HL-60 (cell line): ENCODE measurements around the gene WWP2.
A peak's percentile ranks its signal among the peaks of the same experiment; 100 is the strongest.

Experiments
- DNase-seq, 2 experiments: peaks; one replicate each; pipeline ENCODE4 v3.0.0-alpha.2; 2010 to 2020; ENCODE audit warnings: low read depth in 1 of 2, low spot score in 1 of 2
- H3K27ac ChIP-seq: fragments of 250-450 bp; sonication (Bioruptor Pico); replicated peaks from 2 replicates; pipeline ENCODE4 v1.5.1; 2020; ENCODE audit warnings: mild to moderate bottlenecking, moderate library complexity
- H3K27me3 ChIP-seq: fragments of 250-450 bp; sonication (Bioruptor Pico); 2 replicates; pipeline ENCODE4 v1.5.1; 2021; ENCODE audit warnings: mild to moderate bottlenecking, moderate library complexity; ENCODE audit not compliant: insufficient read depth, poor library complexity, severe bottlenecking
- H3K4me3 ChIP-seq: replicated peaks from 2 replicates; pipeline ENCODE4 v1.5.1; 2011; ENCODE audit warnings: mild to moderate bottlenecking, control low read depth, low read length; ENCODE audit not compliant: insufficient read depth
- GABPA ChIP-seq: IDR thresholded peaks from 2 replicates; pipeline ENCODE4 v1.6.1; 2012; ENCODE audit warnings: low read depth
- POLR2AphosphoS5 ChIP-seq: IDR thresholded peaks from 2 replicates; pipeline ENCODE4 v1.6.1; 2012; ENCODE audit warnings: low read depth
- SPI1 ChIP-seq: IDR thresholded peaks from 2 replicates; pipeline ENCODE4 v1.6.1; 2012; ENCODE audit warnings: low read depth, mild to moderate bottlenecking, borderline replicate concordance
- long read RNA-seq: library from polyadenylated mRNA; unstranded; transcript quantifications from one replicate; pipeline ENCODE4 v2.0.0, GENCODE V29; 2020
- TF ChIP-seq, protein P1 (sequence below): IDR thresholded peaks from 2 replicates; pipeline ENCODE4 v1.6.1; 2012; ENCODE audit warnings: low read depth; ENCODE audit not compliant: insufficient replicate concordance
- TF ChIP-seq, protein P2 (sequence below): IDR thresholded peaks from one replicate; pipeline ENCODE4 v1.5.1; 2011; ENCODE audit warnings: low read length, control low read depth, inconsistent platforms; ENCODE audit not compliant: insufficient read depth

The WWP2 gene
- long read RNA-seq, full-length matches to known transcripts: 48 of 128 reads
- long read RNA-seq, partial matches to known transcripts: 40 of 128 reads
- long read RNA-seq, other reads (novel, unspliced or antisense): 40 of 128 reads

DNA sequence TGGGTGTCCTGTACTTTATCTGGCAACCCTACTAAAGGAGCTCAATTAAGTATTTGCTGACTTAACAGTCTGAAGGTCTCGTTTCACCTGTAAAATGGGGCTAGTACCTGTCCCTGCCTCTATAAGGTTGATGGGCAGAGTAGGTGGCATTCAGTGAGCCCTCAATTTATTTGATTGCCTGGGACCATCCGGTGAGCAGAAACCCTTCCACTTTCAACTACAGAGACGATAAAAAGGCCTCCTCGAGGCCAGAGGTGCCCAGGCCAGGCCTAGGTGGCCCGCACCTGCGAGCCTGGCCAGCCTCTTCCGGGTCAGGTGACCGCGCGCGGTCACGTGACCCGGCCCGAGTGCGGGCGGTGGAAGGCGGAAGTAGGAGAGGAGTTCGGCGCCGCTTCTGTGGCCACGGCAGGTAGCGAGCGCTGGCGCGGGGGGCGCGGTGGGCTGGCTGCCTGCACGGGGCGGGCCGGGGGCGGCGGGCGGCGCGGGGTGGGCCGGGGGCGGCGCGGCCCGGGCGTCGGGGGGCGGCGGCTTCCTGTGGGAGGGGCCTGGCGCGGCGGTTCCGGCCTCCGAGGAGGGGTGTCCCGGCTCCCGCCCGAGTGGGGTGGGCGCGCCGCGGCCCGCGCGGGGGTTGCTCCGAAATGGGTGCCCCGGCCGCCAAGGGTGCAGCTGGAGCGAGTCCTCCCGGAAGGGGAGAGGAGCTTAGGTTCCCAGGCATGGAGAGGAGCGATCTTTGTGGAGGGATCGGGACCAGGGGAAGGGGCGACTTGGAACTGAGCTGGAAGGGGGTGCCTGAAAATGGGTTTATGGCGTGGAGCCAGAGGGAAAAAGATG lies at the start of gene WWP2:
WWP2 (plus strand) TSS at position 350 of the 831 bp plus-strand sequence. CDS start 24,679 bp downstream, outside the sequence.
- Histone ChIP-seq H3K27me3 (no peaks in the 10 kb centered on the region), H3K4me3 (peak within 1 kb of the TSS; percentile 97), H3K27ac (peak within 1 kb of the TSS; percentile 84)
- TF ChIP-seq, protein P1, sequence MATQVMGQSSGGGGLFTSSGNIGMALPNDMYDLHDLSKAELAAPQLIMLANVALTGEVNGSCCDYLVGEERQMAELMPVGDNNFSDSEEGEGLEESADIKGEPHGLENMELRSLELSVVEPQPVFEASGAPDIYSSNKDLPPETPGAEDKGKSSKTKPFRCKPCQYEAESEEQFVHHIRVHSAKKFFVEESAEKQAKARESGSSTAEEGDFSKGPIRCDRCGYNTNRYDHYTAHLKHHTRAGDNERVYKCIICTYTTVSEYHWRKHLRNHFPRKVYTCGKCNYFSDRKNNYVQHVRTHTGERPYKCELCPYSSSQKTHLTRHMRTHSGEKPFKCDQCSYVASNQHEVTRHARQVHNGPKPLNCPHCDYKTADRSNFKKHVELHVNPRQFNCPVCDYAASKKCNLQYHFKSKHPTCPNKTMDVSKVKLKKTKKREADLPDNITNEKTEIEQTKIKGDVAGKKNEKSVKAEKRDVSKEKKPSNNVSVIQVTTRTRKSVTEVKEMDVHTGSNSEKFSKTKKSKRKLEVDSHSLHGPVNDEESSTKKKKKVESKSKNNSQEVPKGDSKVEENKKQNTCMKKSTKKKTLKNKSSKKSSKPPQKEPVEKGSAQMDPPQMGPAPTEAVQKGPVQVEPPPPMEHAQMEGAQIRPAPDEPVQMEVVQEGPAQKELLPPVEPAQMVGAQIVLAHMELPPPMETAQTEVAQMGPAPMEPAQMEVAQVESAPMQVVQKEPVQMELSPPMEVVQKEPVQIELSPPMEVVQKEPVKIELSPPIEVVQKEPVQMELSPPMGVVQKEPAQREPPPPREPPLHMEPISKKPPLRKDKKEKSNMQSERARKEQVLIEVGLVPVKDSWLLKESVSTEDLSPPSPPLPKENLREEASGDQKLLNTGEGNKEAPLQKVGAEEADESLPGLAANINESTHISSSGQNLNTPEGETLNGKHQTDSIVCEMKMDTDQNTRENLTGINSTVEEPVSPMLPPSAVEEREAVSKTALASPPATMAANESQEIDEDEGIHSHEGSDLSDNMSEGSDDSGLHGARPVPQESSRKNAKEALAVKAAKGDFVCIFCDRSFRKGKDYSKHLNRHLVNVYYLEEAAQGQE: no peak
- TF ChIP-seq GABPA (no peak), POLR2AphosphoS5 (peak; percentile 77), SPI1 (no peak)
- TF ChIP-seq, protein P2, sequence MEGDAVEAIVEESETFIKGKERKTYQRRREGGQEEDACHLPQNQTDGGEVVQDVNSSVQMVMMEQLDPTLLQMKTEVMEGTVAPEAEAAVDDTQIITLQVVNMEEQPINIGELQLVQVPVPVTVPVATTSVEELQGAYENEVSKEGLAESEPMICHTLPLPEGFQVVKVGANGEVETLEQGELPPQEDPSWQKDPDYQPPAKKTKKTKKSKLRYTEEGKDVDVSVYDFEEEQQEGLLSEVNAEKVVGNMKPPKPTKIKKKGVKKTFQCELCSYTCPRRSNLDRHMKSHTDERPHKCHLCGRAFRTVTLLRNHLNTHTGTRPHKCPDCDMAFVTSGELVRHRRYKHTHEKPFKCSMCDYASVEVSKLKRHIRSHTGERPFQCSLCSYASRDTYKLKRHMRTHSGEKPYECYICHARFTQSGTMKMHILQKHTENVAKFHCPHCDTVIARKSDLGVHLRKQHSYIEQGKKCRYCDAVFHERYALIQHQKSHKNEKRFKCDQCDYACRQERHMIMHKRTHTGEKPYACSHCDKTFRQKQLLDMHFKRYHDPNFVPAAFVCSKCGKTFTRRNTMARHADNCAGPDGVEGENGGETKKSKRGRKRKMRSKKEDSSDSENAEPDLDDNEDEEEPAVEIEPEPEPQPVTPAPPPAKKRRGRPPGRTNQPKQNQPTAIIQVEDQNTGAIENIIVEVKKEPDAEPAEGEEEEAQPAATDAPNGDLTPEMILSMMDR: no peak
- peak; percentile 76 for DNase-seq

DNA sequence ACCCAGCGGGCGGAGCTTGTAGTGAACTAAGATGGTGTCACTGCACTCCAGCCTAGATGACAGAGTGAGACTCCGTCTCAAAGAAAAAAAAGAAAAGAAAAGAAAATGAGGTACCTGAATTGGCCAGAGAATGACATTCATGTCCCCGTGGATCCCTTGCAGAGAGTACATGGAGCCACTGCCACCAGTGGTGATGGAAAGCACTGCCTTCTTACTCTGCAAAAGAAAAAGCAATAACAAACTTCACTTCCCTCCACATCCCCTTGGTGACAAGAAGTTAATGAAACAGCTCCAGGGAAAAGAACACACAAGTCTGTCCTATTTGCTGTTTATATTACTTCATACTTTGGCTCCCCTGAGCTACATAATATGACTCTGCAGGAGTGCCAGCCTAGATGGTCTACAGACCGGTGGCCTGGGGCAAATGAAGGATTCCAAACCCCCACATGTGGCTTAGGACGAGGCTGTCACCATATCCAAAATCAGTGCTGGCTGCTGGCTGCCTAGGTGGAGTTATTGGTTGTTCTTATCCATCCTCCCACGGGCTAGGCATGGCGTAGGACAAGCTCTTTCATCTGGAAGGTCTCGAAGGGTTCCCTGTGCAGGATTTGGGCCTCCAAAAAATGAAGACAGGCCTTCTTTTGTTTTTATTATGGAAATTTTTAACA lies 49.1 kb upstream of the WWP2 start:
- TF ChIP-seq POLR2AphosphoS5: no peak
- no peak for TF ChIP-seq SPI1
- DNase-seq: no peak
- H3K27me3 ChIP-seq: no peaks in the 10 kb centered on the region
- H3K27ac ChIP-seq: no peak overlapping the region
- H3K4me3 ChIP-seq: no peak overlapping the region

DNA sequence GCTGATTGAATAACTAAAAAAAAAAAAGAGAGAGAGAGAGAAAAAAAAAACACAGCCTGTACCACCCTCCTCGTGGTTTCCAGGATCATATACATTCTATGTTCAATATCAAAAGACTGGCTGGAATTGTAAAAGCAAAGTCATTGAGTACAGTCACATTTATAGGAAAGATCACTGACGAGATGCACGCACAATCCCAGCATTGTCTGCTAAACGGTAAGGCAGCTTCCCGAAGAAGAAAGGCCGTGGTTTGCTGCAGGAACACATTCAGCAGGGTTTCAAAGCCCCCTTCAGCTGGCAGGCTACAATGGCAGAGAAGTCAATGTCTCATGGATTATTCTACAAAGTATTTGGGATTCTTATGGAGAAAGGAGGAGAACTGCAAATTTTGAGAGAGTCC lies 45.1 kb upstream of the WWP2 start:
- Histone ChIP-seq H3K27ac (no peak overlapping the region), H3K4me3 (no peak overlapping the region), H3K27me3 (no peaks in the 10 kb centered on the region)
- DNase-seq: no peak
- TF ChIP-seq POLR2AphosphoS5: no peak
- no peak for TF ChIP-seq GABPA
- TF ChIP-seq, protein P2: no peak
- TF ChIP-seq, protein P1: no peak
- TF ChIP-seq SPI1: no peak

DNA sequence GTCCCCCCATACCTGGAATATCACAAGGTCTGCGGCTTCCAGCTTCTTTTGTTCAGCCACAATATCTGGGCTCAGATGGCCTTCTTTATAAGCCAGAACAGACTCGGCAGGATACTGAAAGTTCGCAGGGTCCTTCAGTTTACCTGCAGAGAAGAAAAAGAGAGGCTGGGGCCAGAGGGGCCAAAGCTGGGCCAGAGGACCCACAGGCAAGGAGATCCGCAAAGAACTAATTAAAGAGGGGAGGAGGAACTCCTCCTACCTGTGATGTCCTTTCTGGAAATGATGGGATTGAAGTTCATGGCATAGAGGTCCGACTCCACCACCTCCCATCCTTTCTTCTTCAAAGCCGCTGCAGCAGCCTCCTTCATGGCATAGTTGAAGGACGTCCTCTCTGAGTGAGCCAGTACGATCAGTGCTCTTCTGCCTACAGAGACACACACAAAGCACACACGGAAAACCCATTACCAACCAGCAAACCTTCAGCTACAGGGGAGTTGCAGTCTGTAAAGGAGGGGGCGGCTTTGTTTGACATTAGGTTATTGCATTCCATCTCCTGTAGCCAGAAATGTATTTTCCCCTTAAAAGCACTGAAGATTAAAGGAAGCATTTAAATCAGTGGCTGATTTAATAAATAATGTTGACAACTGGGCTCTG lies 43.9 kb upstream of the WWP2 start:
- Histone ChIP-seq H3K27me3 (no peaks in the 10 kb centered on the region), H3K27ac (no peak overlapping the region), H3K4me3 (no peak overlapping the region)
- DNase-seq: no peak
- TF ChIP-seq, protein P1: no peak
